MM.1S (cell line): ENCODE results near the gene ASIC4.

ENCODE experiments used
- DNase-seq: peaks from one replicate; pipeline ENCODE4 v3.0.0-alpha.2; 2015
- H2AFZ ChIP-seq: fragments of 300-600 bp; sonication (generic); 2 replicates; pipeline ENCODE4 v1.6.0; 2016; ENCODE audit warnings: antibody characterized with exemption, low read length
- H3F3A ChIP-seq: fragments of 300-600 bp; sonication (generic); 2 replicates; pipeline ENCODE4 v1.6.1; 2016; ENCODE audit warnings: mild to moderate bottlenecking, antibody characterized with exemption, low read length, moderate library complexity, mixed read lengths; ENCODE audit not compliant: insufficient read depth
- H3K27ac ChIP-seq: fragments of 300-600 bp; sonication (generic); 2 replicates; pipeline ENCODE4 v1.5.1; 2016; ENCODE audit warnings: mild to moderate bottlenecking, low read length
- H3K27me3 ChIP-seq: fragments of 300-600 bp; sonication (generic); replicated peaks from 2 replicates; pipeline ENCODE4 v1.6.0; 2016; ENCODE audit warnings: low read length; ENCODE audit not compliant: insufficient read depth
- H3K36me3 ChIP-seq: fragments of 300-600 bp; sonication (generic); replicated peaks from 2 replicates; pipeline ENCODE4 v1.6.1; 2016; ENCODE audit warnings: mild to moderate bottlenecking, low read length, mixed read lengths; ENCODE audit not compliant: insufficient read depth
- H3K4me1 ChIP-seq: fragments of 300-600 bp; sonication (generic); 2 replicates; pipeline ENCODE4 v1.6.1; 2016; ENCODE audit warnings: low read length, mixed read lengths
- H3K4me2 ChIP-seq: fragments of 300-600 bp; sonication (generic); 2 replicates; pipeline ENCODE4 v1.6.0; 2016; ENCODE audit warnings: low read depth, low read length
- H3K4me3 ChIP-seq: fragments of 300-600 bp; sonication (generic); 2 replicates; pipeline ENCODE4 v1.5.1; 2016; ENCODE audit warnings: low read length, mixed read lengths
- H3K79me2 ChIP-seq: fragments of 300-600 bp; sonication (generic); 2 replicates; pipeline ENCODE4 v1.6.1; 2016; ENCODE audit warnings: mixed run types, low read length, mixed read lengths
- H3K9ac ChIP-seq: fragments of 300-600 bp; sonication (generic); 2 replicates; pipeline ENCODE4 v1.6.1; 2016; ENCODE audit warnings: low read length, mixed read lengths
- H3K9me2 ChIP-seq: fragments of 300-600 bp; sonication (generic); replicated peaks from 2 replicates; pipeline ENCODE4 v1.6.1; 2016; ENCODE audit warnings: mild to moderate bottlenecking, low read length, mixed read lengths; ENCODE audit not compliant: insufficient read depth
- H3K9me3 ChIP-seq: fragments of 300-600 bp; sonication (generic); replicated peaks from 2 replicates; pipeline ENCODE4 v1.6.1; 2016; ENCODE audit warnings: mild to moderate bottlenecking, low read length, mixed read lengths; ENCODE audit not compliant: insufficient read depth
- H4K20me1 ChIP-seq: fragments of 300-600 bp; sonication (generic); 2 replicates; pipeline ENCODE4 v1.6.1; 2016; ENCODE audit warnings: mild to moderate bottlenecking, low read length, moderate library complexity, mixed read lengths; ENCODE audit not compliant: insufficient read depth
- EZH2 ChIP-seq: fragments of 300-600 bp; sonication (generic); optimal IDR thresholded peaks from 2 replicates; pipeline ENCODE3; 2017; ENCODE audit warnings: low read depth, mild to moderate bottlenecking, antibody characterized with exemption, low read length, mixed read lengths
- EZH2phosphoT487 ChIP-seq: fragments of 300-600 bp; sonication (generic); IDR thresholded peaks from 2 replicates; pipeline ENCODE4 v1.6.1; 2018; ENCODE audit warnings: antibody characterized with exemption, low read length
- TF ChIP-seq, protein P1 (sequence below): fragments of 300-600 bp; sonication (generic); IDR thresholded peaks from 2 replicates; pipeline ENCODE4 v1.5.1; 2016; ENCODE audit warnings: antibody characterized with exemption, low read length, mixed read lengths

ASIC4 gene

DNA sequence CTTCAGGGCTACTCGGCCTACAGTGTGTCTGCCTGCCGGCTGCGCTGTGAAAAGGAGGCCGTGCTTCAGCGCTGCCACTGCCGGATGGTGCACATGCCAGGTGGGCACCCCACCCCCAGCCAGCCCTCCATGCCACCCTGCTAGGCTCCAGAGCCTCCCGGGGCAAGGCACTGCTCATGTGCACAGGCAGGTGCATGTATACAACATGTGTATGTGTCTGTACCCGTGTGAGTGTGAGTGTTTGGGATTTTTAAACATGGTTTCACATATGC, 18.0 kb downstream of the ASIC4 start:
- H3F3A ChIP-seq: no peaks in the 10 kb centered on the region
- H4K20me1 ChIP-seq: no peaks in the 10 kb centered on the region; the same call in 1 of the 2 replicates
- H3K4me3 ChIP-seq: no peak overlapping the region
- H3K9ac ChIP-seq: no peak overlapping the region
- H3K4me1 ChIP-seq: peaks cover 5% of the 10 kb centered on the region; the same call in 1 of the 2 replicates
- peaks cover 57% of the 10 kb centered on the region for H3K27me3 ChIP-seq
- H3K9me2 ChIP-seq: no peaks in the 10 kb centered on the region
- no peak for DNase-seq
- no peak for TF ChIP-seq EZH2
- TF ChIP-seq, protein P1, sequence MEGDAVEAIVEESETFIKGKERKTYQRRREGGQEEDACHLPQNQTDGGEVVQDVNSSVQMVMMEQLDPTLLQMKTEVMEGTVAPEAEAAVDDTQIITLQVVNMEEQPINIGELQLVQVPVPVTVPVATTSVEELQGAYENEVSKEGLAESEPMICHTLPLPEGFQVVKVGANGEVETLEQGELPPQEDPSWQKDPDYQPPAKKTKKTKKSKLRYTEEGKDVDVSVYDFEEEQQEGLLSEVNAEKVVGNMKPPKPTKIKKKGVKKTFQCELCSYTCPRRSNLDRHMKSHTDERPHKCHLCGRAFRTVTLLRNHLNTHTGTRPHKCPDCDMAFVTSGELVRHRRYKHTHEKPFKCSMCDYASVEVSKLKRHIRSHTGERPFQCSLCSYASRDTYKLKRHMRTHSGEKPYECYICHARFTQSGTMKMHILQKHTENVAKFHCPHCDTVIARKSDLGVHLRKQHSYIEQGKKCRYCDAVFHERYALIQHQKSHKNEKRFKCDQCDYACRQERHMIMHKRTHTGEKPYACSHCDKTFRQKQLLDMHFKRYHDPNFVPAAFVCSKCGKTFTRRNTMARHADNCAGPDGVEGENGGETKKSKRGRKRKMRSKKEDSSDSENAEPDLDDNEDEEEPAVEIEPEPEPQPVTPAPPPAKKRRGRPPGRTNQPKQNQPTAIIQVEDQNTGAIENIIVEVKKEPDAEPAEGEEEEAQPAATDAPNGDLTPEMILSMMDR: no peak
- TF ChIP-seq EZH2phosphoT487: no peak
- no peaks in the 10 kb centered on the region for H3K79me2 ChIP-seq
- no peak overlapping the region for H3K27ac ChIP-seq
- no peaks in the 10 kb centered on the region for H3K9me3 ChIP-seq
- H2AFZ ChIP-seq: no peak overlapping the region
- H3K4me2 ChIP-seq: no peak overlapping the region
- no peaks in the 10 kb centered on the region for H3K36me3 ChIP-seq

DNA sequence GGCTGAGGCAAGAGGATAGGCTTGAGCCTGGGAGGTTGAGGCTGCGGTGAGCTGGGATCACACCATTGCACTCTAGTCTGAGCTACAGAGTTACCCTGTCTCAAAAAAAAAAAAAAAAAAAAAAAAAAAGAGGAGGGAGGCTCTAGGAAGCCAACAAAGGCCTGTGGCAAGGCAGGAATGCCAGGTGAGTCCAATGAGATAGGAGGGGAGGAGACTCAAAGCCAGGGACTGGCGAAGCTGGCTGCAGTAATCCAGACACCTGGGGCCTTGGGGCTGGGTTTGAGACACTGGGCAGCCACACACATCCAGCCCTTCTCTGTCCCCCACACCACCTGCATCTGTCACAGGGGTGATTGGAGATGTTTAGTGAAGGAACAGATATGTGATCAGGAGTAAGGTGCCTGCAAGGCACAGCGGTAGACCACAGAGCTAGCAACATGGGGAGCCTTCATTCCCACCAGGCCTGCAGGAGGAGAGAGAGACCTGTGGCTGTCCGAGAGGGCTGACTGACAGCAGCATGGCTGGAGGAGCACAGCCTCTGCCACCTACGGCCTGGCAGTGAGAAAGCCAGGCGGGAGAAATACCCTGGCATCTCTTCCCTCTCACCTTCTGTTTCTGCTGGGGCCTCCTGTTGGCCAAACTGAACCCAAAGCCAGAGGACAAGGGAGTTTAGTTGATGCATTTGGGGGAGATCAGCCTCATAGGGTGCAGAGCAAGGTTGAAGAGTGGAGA, 19.8 kb downstream of the ASIC4 start:
- H3K27ac ChIP-seq: no peak overlapping the region
- H3K9ac ChIP-seq: no peak overlapping the region
- no peak overlapping the region for H3K4me2 ChIP-seq
- H3K79me2 ChIP-seq: no peaks in the 10 kb centered on the region
- H3K27me3 ChIP-seq: peaks cover 41% of the 10 kb centered on the region
- no peak for DNase-seq
- no peak for TF ChIP-seq EZH2
- TF ChIP-seq, protein P1: no peak
- TF ChIP-seq EZH2phosphoT487: no peak
- no peaks in the 10 kb centered on the region; the same call in 1 of the 2 replicates for H4K20me1 ChIP-seq
- H3K9me3 ChIP-seq: no peaks in the 10 kb centered on the region
- H3K4me1 ChIP-seq: no peaks in the 10 kb centered on the region
- no peaks in the 10 kb centered on the region for H3K9me2 ChIP-seq
- no peak overlapping the region for H2AFZ ChIP-seq
- H3K4me3 ChIP-seq: no peak overlapping the region
- H3F3A ChIP-seq: no peaks in the 10 kb centered on the region
- H3K36me3 ChIP-seq: no peaks in the 10 kb centered on the region

DNA sequence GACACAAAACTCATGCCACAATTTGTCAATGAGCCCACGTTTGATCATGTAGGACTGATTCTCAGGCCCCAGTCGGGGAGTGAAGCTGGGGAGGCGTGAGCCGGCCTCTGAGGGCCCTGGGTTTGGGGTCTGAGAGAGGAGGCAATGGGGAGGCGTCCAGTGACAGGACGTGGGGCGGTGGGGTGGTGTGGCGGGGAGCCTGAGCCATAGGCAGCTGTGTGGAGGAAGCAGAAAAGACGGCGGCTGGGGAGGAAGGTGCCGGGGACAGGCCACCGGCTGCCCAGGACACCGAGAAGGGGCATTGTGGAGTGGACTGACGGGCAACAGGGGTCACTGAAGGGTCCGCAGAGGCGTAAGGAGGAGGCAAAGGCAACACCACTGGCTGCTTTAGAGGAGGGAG, 22.1 kb downstream of the ASIC4 start:
- Histone ChIP-seq H3K9me3 (no peaks in the 10 kb centered on the region), H3K27ac (no peak overlapping the region), H3K27me3 (peaks cover 20% of the 10 kb centered on the region), H3K9ac (no peak overlapping the region), H3K4me1 (no peaks in the 10 kb centered on the region), H2AFZ (no peak overlapping the region), H3K4me3 (no peak overlapping the region), H3K36me3 (no peaks in the 10 kb centered on the region), H3K9me2 (no peaks in the 10 kb centered on the region), H3F3A (no peaks in the 10 kb centered on the region), H4K20me1 (no peaks in the 10 kb centered on the region; the same call in 1 of the 2 replicates), H3K4me2 (no peak overlapping the region), H3K79me2 (peaks cover 6% of the 10 kb centered on the region)
- DNase-seq: no peak
- TF ChIP-seq EZH2phosphoT487 (no peak), EZH2 (no peak)
- TF ChIP-seq, protein P1: no peak
